HepG2 (cell line): ENCODE results near the gene MZT2A. TPM values are rescaled to one million over a fixed set of nuclear protein-coding genes. Genes with fewer than 3 reads are reported as not detected.
"Not testable (repeated sequence)": the region's sequence is repeated elsewhere in the genome, so short reads cannot be mapped to it uniquely, and the experiment has no call there.

Source experiments
- ATAC-seq: fragments of 200-7000 bp; cut with Tn5 transposase; 3 replicates; pipeline ENCODE4 v1.9.1; 2020; ENCODE audit warnings: mild to moderate bottlenecking, moderate library complexity
- BruUV-seq: library from RNA; stranded (reverse); fragments of 400-500 nt; replicated peaks from 2 replicates; lab custom pipeline; 2021; lab: Mats Ljungman, UMichigan
- CTCF ChIA-PET: fragments of 300-600 bp; formaldehyde crosslinking; extraction: SDS; loops from one replicate; lab custom pipeline; 2021; ENCODE audit warnings: low total read pairs, inconsistent platforms, low intra/inter-chr PET ratio; lab: Yijun Ruan, JAX
- POLR2A ChIA-PET: fragments of 350-600 bp; sonication (Branson Sonifier 250); formaldehyde crosslinking; loops from one replicate; lab custom pipeline; 2020; ENCODE audit warnings: antibody characterized with exemption, inconsistent platforms; lab: Yijun Ruan, JAX
- DNase-seq: peaks from one replicate; pipeline ENCODE4 v3.0.0-alpha.2; 2015; ENCODE audit warnings: low spot score
- FAIRE-seq: peaks from 3 replicates; lab custom pipeline; 2011; peaks lifted over from hg19 to GRCh38; lab: Jason Lieb, UNC
- H2AFZ ChIP-seq: one replicate; pipeline ENCODE4 v1.6.1; 2011; ENCODE audit warnings: low read length, inconsistent platforms
- H3K27ac ChIP-seq: fragments of 300-600 bp; 3 replicates; pipeline ENCODE4 v1.8.0; 2011; ENCODE audit warnings: mixed run types, mild to moderate bottlenecking, mixed read lengths, low read length, inconsistent platforms; ENCODE audit not compliant: insufficient read depth; ENCODE audit errors: extremely low read length
- H3K27me3 ChIP-seq, 2 experiments: fragments of 200-600 bp in 1 of 2; 2 replicates in 1 of 2; 3 replicates in 1 of 2; pipeline versions ENCODE4 v1.6.0 to v1.8.0; 2011; ENCODE audit warnings: low read length in 2 of 2, mild to moderate bottlenecking in 2 of 2, moderate library complexity in 2 of 2, inconsistent platforms in 1 of 2; ENCODE audit not compliant: insufficient read depth in 2 of 2, control insufficient read depth in 1 of 2
- H3K36me3 ChIP-seq, 2 experiments: fragments of 200-600 bp in 1 of 2; replicated peaks in 1 of 2; 2 replicates in 1 of 2; 3 replicates in 1 of 2; pipeline versions ENCODE4 v1.5.1 to v1.8.0; 2011; ENCODE audit warnings: low read length in 2 of 2, inconsistent platforms in 1 of 2; ENCODE audit not compliant: insufficient read depth in 2 of 2, control insufficient read depth in 1 of 2
- H3K4me1 ChIP-seq: 2 replicates; pipeline ENCODE4 v1.5.1; 2012; ENCODE audit warnings: low read length, inconsistent platforms; ENCODE audit not compliant: insufficient read depth
- H3K4me2 ChIP-seq: 2 replicates; pipeline ENCODE4 v1.6.0; 2011; ENCODE audit warnings: low read depth, low read length, inconsistent platforms
- H3K4me3 ChIP-seq, 3 experiments: fragments of 200-600 bp in 1 of 3; sonication (generic), shearing (Covaris generic) in 1 of 3; replicated peaks in 1 of 3; 2 replicates each; pipeline ENCODE4 v1.5.1; 2011 to 2016; ENCODE audit warnings: low read length in 3 of 3, inconsistent platforms in 2 of 3, low read depth in 2 of 3, mild to moderate bottlenecking in 2 of 3, control low read depth in 1 of 3, mixed read lengths in 1 of 3; ENCODE audit not compliant: insufficient read depth in 1 of 3
- H3K79me2 ChIP-seq: one replicate; pipeline ENCODE4 v1.6.1; 2011; ENCODE audit warnings: low read length, inconsistent platforms; ENCODE audit not compliant: insufficient read depth
- H3K9ac ChIP-seq: 2 replicates; pipeline ENCODE4 v1.6.0; 2011; ENCODE audit warnings: mild to moderate bottlenecking, low read depth, low read length, inconsistent platforms; ENCODE audit not compliant: insufficient read depth
- H3K9me3 ChIP-seq: 2 replicates; pipeline ENCODE4 v1.5.1; 2012; ENCODE audit warnings: mild to moderate bottlenecking, low read length
- H4K20me1 ChIP-seq: 2 replicates; pipeline ENCODE4 v1.6.0; 2011; ENCODE audit warnings: inconsistent platforms, mild to moderate bottlenecking, low read length, moderate library complexity; ENCODE audit not compliant: insufficient read depth
- ARID2 ChIP-seq: sonication (generic); formaldehyde crosslinking; IDR thresholded peaks from 2 replicates; pipeline ENCODE4 v1.8.1; 2022; ENCODE audit warnings: mild to moderate bottlenecking, missing genetic modification reagents, borderline replicate concordance
- ARID4A ChIP-seq: sonication (generic); formaldehyde crosslinking; IDR thresholded peaks from 2 replicates; pipeline ENCODE4 v1.5.0; 2020; ENCODE audit warnings: mild to moderate bottlenecking, missing genetic modification reagents, borderline replicate concordance
- FOXA3 ChIP-seq: IDR thresholded peaks from 2 replicates; pipeline ENCODE4 v1.6.1; 2016; ENCODE audit warnings: missing genetic modification reagents, missing compliant biosample characterization
- GATA4 ChIP-seq: sonication (generic); IDR thresholded peaks from 2 replicates; pipeline ENCODE4 v1.6.1; 2016; ENCODE audit warnings: antibody characterized with exemption, low read depth, borderline replicate concordance
- KDM1A ChIP-seq: IDR thresholded peaks from 2 replicates; pipeline ENCODE4 v1.6.1; 2016; ENCODE audit warnings: missing compliant biosample characterization
- KDM4B ChIP-seq: sonication (generic); formaldehyde crosslinking; IDR thresholded peaks from 2 replicates; pipeline ENCODE4 v1.4.0; 2020; ENCODE audit warnings: missing genetic modification reagents
- MYNN ChIP-seq: sonication (generic); formaldehyde crosslinking; IDR thresholded peaks from 2 replicates; pipeline ENCODE4 v1.4.0; 2020; ENCODE audit warnings: mild to moderate bottlenecking, low read depth, missing genetic modification reagents
- NFE2L1 ChIP-seq: sonication (generic); formaldehyde crosslinking; IDR thresholded peaks from 2 replicates; pipeline ENCODE4 v1.4.0; 2020; ENCODE audit warnings: missing genetic modification reagents, mild to moderate bottlenecking, borderline replicate concordance
- PHF8 ChIP-seq: sonication (generic); formaldehyde crosslinking; IDR thresholded peaks from 2 replicates; pipeline ENCODE4 v1.5.0; 2020; ENCODE audit warnings: missing genetic modification reagents
- ZNF329 ChIP-seq: sonication (generic); formaldehyde crosslinking; IDR thresholded peaks from 2 replicates; pipeline ENCODE4 v1.9.0; 2021; ENCODE audit warnings: low read depth, mild to moderate bottlenecking, missing genetic modification reagents
- ZNF569 ChIP-seq: sonication (generic); formaldehyde crosslinking; IDR thresholded peaks from 2 replicates; pipeline ENCODE4 v1.5.0; 2020; ENCODE audit warnings: mild to moderate bottlenecking, missing genetic modification reagents, moderate library complexity, borderline replicate concordance
- ZNF7 ChIP-seq: IDR thresholded peaks from 2 replicates; pipeline ENCODE4 v1.6.1; 2016; ENCODE audit warnings: missing biosample characterization, missing genetic modification reagents
- ZNF792 ChIP-seq: IDR thresholded peaks from 2 replicates; pipeline ENCODE4 v1.6.1; 2016
- WGBS: methylation state at CpG from one replicate; pipeline ENCODE4 v1.1.6; 2017; ENCODE audit warnings: low lambda C conversion rate; 5-methylcytosine and 5-hydroxymethylcytosine counted together
- in situ Hi-C: cut with HindIII; loops from 2 replicates; pipeline ENCODE4 v1.10.0; 2017; ENCODE audit warnings: low pct_unique_long_range_greater_than_20kb; ENCODE audit not compliant: extremely low pct_ligation_motif_present
- intact Hi-C: fragments of 100-400 bp; cut with micrococcal nuclease; formaldehyde crosslinking; loops from one replicate; pipeline ENCODE4 v1.10.0; 2022; ENCODE audit not compliant: unreplicated experiment
- polyA plus RNA-seq, 8 experiments: library from polyadenylated mRNA; depleted of rRNA in 3 of 8; stranded (reverse) in 7 of 8; unstranded in 1 of 8; fragments of >200 nt; fragmentation: Illumina TruSeq in 4 of 8; extraction: Trizol in 4 of 8; gene quantifications; 2 replicates each; pipeline versions ENCODE4 v1.2.1 to v1.2.3, GENCODE V29; 2011 to 2016; ENCODE audit warnings: low read depth in 4 of 8, missing spikeins in 1 of 8, mixed read lengths in 1 of 8; ENCODE audit not compliant: insufficient read depth in 1 of 8
- total RNA-seq, 5 experiments: library from RNA; depleted of rRNA; stranded (reverse); fragments of >200 nt; fragmentation: Illumina TruSeq; extraction: Trizol; gene quantifications; 2 replicates each; pipeline ENCODE4 v1.2.3, GENCODE V29; 2016; ENCODE audit warnings: low read depth in 1 of 5

MZT2A gene
- total and polyA plus RNA-seq, 2 of the 13 experiments (the other 11 are each of a cell fraction or from before 2014, with no cell fraction given) = 221 to 349 TPM

- BruUV-seq = no TSS peak
Observed at GRCh38 chr2:131519466-131519865, 27.3 kb upstream of the MZT2A start.

GRCh38 chr2:131518531-131518930 is 26.3 kb upstream of the MZT2A start:
- H3K27me3 ChIP-seq, H3K27ac ChIP-seq, DNase-seq, intact Hi-C loops, FAIRE-seq, H3K9ac ChIP-seq, POLR2A ChIA-PET, H3K79me2 ChIP-seq, in situ Hi-C loops, CTCF ChIA-PET, ATAC-seq, BruUV-seq, H2AFZ ChIP-seq, H3K4me3 ChIP-seq, H3K4me2 ChIP-seq, H3K9me3 ChIP-seq, H4K20me1 ChIP-seq: not testable (repeated sequence)
- WGBS = 96% methylated on average over 4 of the region's 11 CpGs
- Histone ChIP-seq H3K4me1 (peaks cover 11% of the 10 kb centered on the region), H3K36me3 (peaks cover 21 to 24% of the 10 kb centered on the region in 2 experiments; a peak in 4 of 5 replicates)

More at GRCh38 chr2:131519466-131519865, 27.3 kb upstream of the MZT2A start:
- intact Hi-C loops (no loop called here), in situ Hi-C loops (no loop called here)
- no peak overlapping the region for H3K4me3 ChIP-seq
- H3K9ac ChIP-seq = no peak overlapping the region
- ChIA-PET CTCF (no interaction called here), POLR2A (interaction anchor here (1.1 kb wide), 1 partner anchor 27 kb away, joined by 3 read pairs; no protein-coding TSS in a partner anchor)
- WGBS = over 99% methylated on average over 13 of the region's 15 CpGs
- TF ChIP-seq PHF8 (CRISPR knock-in tag) = no peak
- no peak for TF ChIP-seq ARID2 (CRISPR knock-in tag)
- no peak for TF ChIP-seq ZNF569 (CRISPR knock-in tag)
- TF ChIP-seq FOXA3 (CRISPR knock-in tag) = no peak
- no peak for TF ChIP-seq KDM1A (CRISPR knock-in tag)
- TF ChIP-seq NFE2L1 = no peak
- TF ChIP-seq MYNN (CRISPR knock-in tag) = no peak
- no peak for TF ChIP-seq KDM4B (CRISPR knock-in tag)
- no peak for TF ChIP-seq ZNF329 (CRISPR knock-in tag)
- TF ChIP-seq GATA4 = no peak
- no peak for TF ChIP-seq ZNF792 (CRISPR knock-in tag)
- no peak for TF ChIP-seq ZNF7 (CRISPR knock-in tag)
- no peak for TF ChIP-seq ARID4A
- H3K36me3 ChIP-seq = peaks cover 21 to 24% of the 10 kb centered on the region in 2 experiments; a peak in 4 of 5 replicates
- no peak overlapping the region for H2AFZ ChIP-seq
- H3K9me3 ChIP-seq = no peaks in the 10 kb centered on the region
- no peak overlapping the region for H3K27ac ChIP-seq
- H3K27me3 ChIP-seq = no peaks in the 10 kb centered on the region
- DNase-seq (no peak), ATAC-seq (no peak), FAIRE-seq (no peak)
- peaks cover 11% of the 10 kb centered on the region for H3K4me1 ChIP-seq
- H3K79me2 ChIP-seq = no peaks in the 10 kb centered on the region
- no peak overlapping the region for H3K4me2 ChIP-seq
- H4K20me1 ChIP-seq = no peaks in the 10 kb centered on the region
